Lower lobe of right lung (tissue), 2 donors: ENCODE data around the gene ISCA2. TPM values are rescaled to one million over a fixed set of nuclear protein-coding genes. Genes with fewer than 3 reads are reported as not detected.

Source experiments
- ATAC-seq, 2 donors: fragments of 200-7000 bp; cut with Tn5 transposase; one replicate each; pipeline ENCODE4 v1.9.1; 2020 to 2022; ENCODE audit warnings: mild to moderate bottlenecking in 2 of 2, moderate library complexity in 2 of 2
- DNase-seq: peaks from one replicate; pipeline ENCODE4 v3.0.0-alpha.2; 2020
- H3K27ac ChIP-seq: fragments of 200-600 bp; one replicate; pipeline ENCODE4 v1.8.0; 2022
- H3K27me3 ChIP-seq: fragments of 200-600 bp; one replicate; pipeline ENCODE4 v1.8.0; 2022; ENCODE audit warnings: low read depth
- H3K36me3 ChIP-seq: fragments of 200-600 bp; one replicate; pipeline ENCODE4 v1.8.0; 2022; ENCODE audit warnings: mild to moderate bottlenecking
- H3K4me1 ChIP-seq: fragments of 200-600 bp; one replicate; pipeline ENCODE4 v1.8.0; 2022
- H3K4me3 ChIP-seq: fragments of 200-600 bp; one replicate; pipeline ENCODE4 v1.8.0; 2022; ENCODE audit warnings: mild to moderate bottlenecking
- H3K9me3 ChIP-seq: fragments of 200-600 bp; one replicate; pipeline ENCODE4 v1.8.0; 2022
- intact Hi-C: fragments of 100-400 bp; cut with DNase I; formaldehyde crosslinking; loops from one replicate; pipeline ENCODE4 v1.11.0; 2022
- total RNA-seq: library from RNA; stranded (reverse); fragmentation: NEBNext Ultra II Directional; extraction: Animal tissue kit (Norgen Biotek cat#: 25700); gene quantifications from one replicate; pipeline ENCODE4 v1.2.1, GENCODE V29; 2021
- TF ChIP-seq, protein P1 (sequence below): fragments of 200-600 bp; IDR thresholded peaks from one replicate; pipeline ENCODE4 v1.8.0; 2022; ENCODE audit warnings: antibody characterized with exemption, mild to moderate bottlenecking
- donor health status: DM: no; HTN: yes; CAD: no; lungs with severe emphysema.

The ISCA2 gene
- total RNA-seq, 1 donor from 2014 or later = 23.4 TPM

DNA sequence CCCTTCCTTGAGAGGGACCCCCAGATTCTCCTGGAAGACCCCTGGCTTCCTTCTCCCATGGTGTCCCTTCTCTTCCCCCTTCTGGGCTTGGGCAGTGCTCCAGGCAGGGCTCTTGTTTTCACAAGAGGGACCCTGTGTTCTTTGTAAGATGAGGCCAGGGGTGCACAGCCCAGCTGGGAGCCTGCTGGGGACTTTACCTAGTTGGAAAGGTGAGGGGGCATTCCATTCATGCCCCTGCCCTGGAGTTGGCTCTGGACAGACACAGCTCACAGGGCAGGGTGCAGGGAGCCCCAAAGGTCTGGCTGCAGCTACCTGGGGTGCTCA is 31.2 kb downstream of the ISCA2 start:
- no peak overlapping the region for H3K27ac ChIP-seq
- H3K9me3 ChIP-seq = no peaks in the 10 kb centered on the region
- H3K36me3 ChIP-seq = peaks cover 16% of the 10 kb centered on the region
- H3K4me1 ChIP-seq = peaks cover 9% of the 10 kb centered on the region
- DNase-seq = no peak
- ATAC-seq = no peak
- TF ChIP-seq, protein P1, sequence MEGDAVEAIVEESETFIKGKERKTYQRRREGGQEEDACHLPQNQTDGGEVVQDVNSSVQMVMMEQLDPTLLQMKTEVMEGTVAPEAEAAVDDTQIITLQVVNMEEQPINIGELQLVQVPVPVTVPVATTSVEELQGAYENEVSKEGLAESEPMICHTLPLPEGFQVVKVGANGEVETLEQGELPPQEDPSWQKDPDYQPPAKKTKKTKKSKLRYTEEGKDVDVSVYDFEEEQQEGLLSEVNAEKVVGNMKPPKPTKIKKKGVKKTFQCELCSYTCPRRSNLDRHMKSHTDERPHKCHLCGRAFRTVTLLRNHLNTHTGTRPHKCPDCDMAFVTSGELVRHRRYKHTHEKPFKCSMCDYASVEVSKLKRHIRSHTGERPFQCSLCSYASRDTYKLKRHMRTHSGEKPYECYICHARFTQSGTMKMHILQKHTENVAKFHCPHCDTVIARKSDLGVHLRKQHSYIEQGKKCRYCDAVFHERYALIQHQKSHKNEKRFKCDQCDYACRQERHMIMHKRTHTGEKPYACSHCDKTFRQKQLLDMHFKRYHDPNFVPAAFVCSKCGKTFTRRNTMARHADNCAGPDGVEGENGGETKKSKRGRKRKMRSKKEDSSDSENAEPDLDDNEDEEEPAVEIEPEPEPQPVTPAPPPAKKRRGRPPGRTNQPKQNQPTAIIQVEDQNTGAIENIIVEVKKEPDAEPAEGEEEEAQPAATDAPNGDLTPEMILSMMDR = no peak
- intact Hi-C loops = no loop called here
- H3K27me3 ChIP-seq = no peaks in the 10 kb centered on the region
- H3K4me3 ChIP-seq = no peak overlapping the region

DNA sequence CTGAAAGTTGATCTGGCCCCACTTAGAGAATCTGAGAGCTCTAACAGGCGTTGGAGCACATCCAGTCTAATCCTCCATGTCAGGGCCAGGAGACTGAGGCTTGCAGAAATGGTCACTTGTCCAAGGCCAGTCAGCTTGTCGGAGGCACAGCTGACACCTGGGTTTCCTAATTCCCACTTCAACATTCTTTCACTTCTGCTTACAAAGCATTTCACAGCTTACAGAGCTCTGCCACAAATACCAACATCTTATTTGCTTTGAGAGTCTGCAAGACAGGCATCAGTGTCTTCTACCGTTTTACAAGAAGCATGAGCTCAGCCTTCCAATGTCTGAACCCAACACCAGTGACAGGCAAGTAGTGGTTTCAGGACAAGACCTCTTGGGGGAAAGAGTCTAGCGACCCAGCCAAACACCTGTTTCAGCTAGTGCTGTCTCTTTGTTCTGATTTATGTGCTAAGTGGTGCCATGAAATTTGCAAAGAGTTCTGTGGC is 31.8 kb downstream of the ISCA2 start:
- intact Hi-C loops = no loop called here
- TF ChIP-seq, protein P1 = no peak
- peaks cover 9% of the 10 kb centered on the region for H3K4me1 ChIP-seq
- DNase-seq (no peak), ATAC-seq (no peak)
- H3K4me3 ChIP-seq = no peak overlapping the region
- no peaks in the 10 kb centered on the region for H3K27me3 ChIP-seq
- no peaks in the 10 kb centered on the region for H3K9me3 ChIP-seq
- no peak overlapping the region for H3K27ac ChIP-seq
- H3K36me3 ChIP-seq = peaks cover 16% of the 10 kb centered on the region

DNA sequence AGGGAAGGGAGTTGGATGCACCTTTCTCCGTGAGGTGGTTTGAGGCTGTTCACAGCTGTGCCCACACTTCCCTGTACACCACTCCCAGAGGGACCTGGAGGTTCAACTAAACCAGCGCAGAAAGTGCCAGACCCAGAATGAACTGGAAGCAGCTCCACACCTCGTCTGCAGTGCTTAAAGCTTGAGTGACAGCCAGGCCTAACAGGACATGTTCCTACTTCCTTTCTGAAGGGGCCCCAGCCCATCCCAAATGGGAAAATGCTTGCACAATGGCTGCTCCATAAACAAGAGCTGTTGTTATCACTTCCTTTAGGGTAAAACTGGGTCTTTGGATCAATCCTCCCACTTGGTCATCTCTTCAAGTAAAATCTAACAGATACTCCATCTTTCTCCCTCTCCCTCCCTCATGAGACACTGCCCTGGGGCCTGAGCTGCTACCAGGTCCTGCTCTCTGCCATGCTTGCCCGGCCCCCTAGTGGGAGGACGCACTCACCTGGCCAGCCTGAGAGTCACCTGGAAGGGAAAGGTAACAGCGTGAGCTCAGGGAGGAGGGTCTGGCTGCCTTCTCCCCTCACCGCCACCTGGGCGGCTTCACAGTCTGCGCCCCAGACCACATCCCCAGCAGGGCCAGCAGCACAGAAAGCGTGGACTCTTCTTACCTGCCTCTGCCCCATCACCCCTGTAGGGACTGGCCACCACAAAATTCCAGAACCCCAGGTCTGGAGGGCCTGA is 33.5 kb downstream of the ISCA2 start:
- Histone ChIP-seq H3K9me3 (no peaks in the 10 kb centered on the region), H3K27me3 (no peaks in the 10 kb centered on the region), H3K4me1 (peaks cover 9% of the 10 kb centered on the region), H3K4me3 (no peak overlapping the region), H3K27ac (no peak overlapping the region), H3K36me3 (peaks cover 10% of the 10 kb centered on the region)
- DNase-seq (no peak), ATAC-seq (no peak)
- intact Hi-C loops = no loop called here
- TF ChIP-seq, protein P1 = no peak

DNA sequence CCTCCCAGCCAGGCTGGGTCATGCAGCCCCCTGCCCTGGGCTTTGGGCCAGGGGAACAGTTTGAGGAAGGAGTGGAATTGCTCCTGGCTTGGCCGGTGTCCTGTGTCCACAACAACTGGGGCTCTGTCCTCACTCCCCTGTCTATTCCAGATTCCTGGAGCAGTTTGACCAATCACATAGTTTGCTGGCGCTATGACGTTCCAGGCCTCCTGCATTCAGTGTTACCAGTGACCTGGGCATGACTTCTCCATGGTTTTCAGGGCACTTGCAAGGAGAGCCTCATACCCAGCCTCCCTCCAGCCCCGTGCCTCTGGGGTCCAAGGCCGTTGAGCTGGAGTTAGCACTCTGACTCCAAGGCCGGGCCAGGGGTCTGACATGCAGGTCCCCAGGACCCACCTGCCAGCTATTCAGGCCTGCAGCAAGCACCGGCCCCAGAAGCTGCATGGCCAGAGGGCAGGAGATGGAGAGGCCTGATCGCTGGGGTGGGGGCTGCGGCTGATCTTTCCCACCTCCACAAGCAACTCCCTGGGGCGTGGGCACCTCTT is 34.2 kb downstream of the ISCA2 start:
- no peak for ATAC-seq
- Histone ChIP-seq H3K4me3 (no peak overlapping the region), H3K36me3 (peaks cover 6% of the 10 kb centered on the region), H3K4me1 (peaks cover 9% of the 10 kb centered on the region), H3K27me3 (no peaks in the 10 kb centered on the region), H3K9me3 (no peaks in the 10 kb centered on the region), H3K27ac (no peak overlapping the region)
- intact Hi-C loops = no loop called here
- DNase-seq = no peak
- TF ChIP-seq, protein P1 = no peak

DNA sequence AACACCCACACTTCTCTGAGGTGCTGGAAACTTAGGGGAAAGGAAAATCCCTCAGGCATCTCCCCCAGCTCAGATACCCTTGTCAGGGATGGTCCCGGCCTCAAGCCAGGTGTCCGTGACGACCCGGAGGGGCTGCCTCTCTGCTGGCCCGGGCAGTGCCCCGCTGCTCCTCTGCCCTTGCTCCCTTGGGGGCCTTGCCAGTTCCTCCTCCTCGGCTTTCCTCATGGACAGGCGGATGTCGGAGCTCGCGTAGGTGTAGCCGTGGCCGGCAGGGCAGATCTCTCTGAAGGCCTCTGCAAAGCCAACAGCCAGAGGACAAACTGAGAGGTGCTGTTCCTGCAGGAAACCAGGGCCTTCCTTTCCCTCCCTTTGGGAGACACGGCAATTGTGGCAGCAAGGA is 34.8 kb downstream of the ISCA2 start:
- ATAC-seq (no peak), DNase-seq (no peak)
- Histone ChIP-seq H3K9me3 (no peaks in the 10 kb centered on the region), H3K36me3 (peaks cover 6% of the 10 kb centered on the region), H3K4me3 (no peak overlapping the region), H3K4me1 (peaks cover 9% of the 10 kb centered on the region), H3K27me3 (no peaks in the 10 kb centered on the region), H3K27ac (no peak overlapping the region)
- TF ChIP-seq, protein P1 = no peak
- intact Hi-C loops = no loop called here
